Smooth muscle cell (in vitro differentiated cells): ENCODE results near the gene UNC119B. TPM values are rescaled to one million over a fixed set of nuclear protein-coding genes. Genes with fewer than 3 reads are reported as not detected.

ENCODE experiments used
- DNase-seq: peaks from one replicate; lab custom pipeline; 2025; ENCODE audit not compliant: unreplicated experiment; lab: John Stamatoyannopoulos, UW
- H2AFZ ChIP-seq: fragments of 200-600 bp; sonication (generic); 2 replicates; pipeline ENCODE4 v1.6.0; 2016; ENCODE audit warnings: antibody characterized with exemption, low read depth, mild to moderate bottlenecking
- H3F3A ChIP-seq: fragments of 200-600 bp; sonication (generic); 2 replicates; pipeline ENCODE4 v1.6.0; 2017; ENCODE audit warnings: antibody characterized with exemption, low read depth
- H3K27ac ChIP-seq: fragments of 200-600 bp; sonication (generic); 2 replicates; pipeline ENCODE4 v1.5.1; 2016; ENCODE audit warnings: low read depth, mild to moderate bottlenecking
- H3K27me3 ChIP-seq: fragments of 200-600 bp; sonication (generic); 2 replicates; pipeline ENCODE4 v1.6.1; 2016; ENCODE audit warnings: low read depth, mild to moderate bottlenecking
- H3K36me3 ChIP-seq: fragments of 200-600 bp; sonication (generic); 2 replicates; pipeline ENCODE4 v1.5.1; 2016; ENCODE audit warnings: low read depth
- H3K4me1 ChIP-seq: fragments of 200-600 bp; sonication (generic); 2 replicates; pipeline ENCODE4 v1.5.1; 2016; ENCODE audit warnings: low read depth
- H3K4me2 ChIP-seq: fragments of 200-600 bp; sonication (generic); 2 replicates; pipeline ENCODE4 v1.6.0; 2016; ENCODE audit warnings: mild to moderate bottlenecking
- H3K4me3 ChIP-seq: fragments of 200-600 bp; sonication (generic); 2 replicates; pipeline ENCODE4 v1.5.1; 2016; ENCODE audit warnings: mild to moderate bottlenecking
- H3K79me2 ChIP-seq: fragments of 200-600 bp; sonication (generic); 2 replicates; pipeline ENCODE4 v1.6.0; 2016; ENCODE audit warnings: low read depth, mild to moderate bottlenecking
- H3K9ac ChIP-seq: fragments of 200-600 bp; sonication (generic); 2 replicates; pipeline ENCODE4 v1.6.0; 2016; ENCODE audit warnings: low read depth
- H3K9me3 ChIP-seq: fragments of 200-600 bp; sonication (generic); replicated peaks from 2 replicates; pipeline ENCODE4 v1.5.1; 2016; ENCODE audit warnings: low read depth
- H4K20me1 ChIP-seq: fragments of 200-600 bp; sonication (generic); 2 replicates; pipeline ENCODE4 v1.6.0; 2016; ENCODE audit warnings: low read depth
- CTCF ChIP-seq: fragments of 200-600 bp; sonication (generic); IDR thresholded peaks from 2 replicates; pipeline ENCODE4 v1.5.1; 2017; ENCODE audit warnings: borderline replicate concordance, mild to moderate bottlenecking, antibody characterized with exemption; ENCODE audit not compliant: insufficient read depth, poor library complexity, severe bottlenecking
- WGBS: methylation state at CpG from one replicate; pipeline ENCODE4 v1.1.7; 2016; ENCODE audit warnings: low lambda C conversion rate; 5-methylcytosine and 5-hydroxymethylcytosine counted together
- polyA plus RNA-seq: library from polyadenylated mRNA; unstranded; fragments of >200 nt; fragmentation: Nextera tagmentation; extraction: Ambion mirVana; gene quantifications from 2 replicates; pipeline ENCODE4 v1.2.1, GENCODE V29; 2016
- total RNA-seq: library from RNA; depleted of rRNA; stranded (reverse); fragments of >200 nt; gene quantifications from 2 replicates; pipeline ENCODE4 v1.2.3, GENCODE V29; 2014

Gene UNC119B
- total RNA-seq, result 18.9 and 20.2 TPM in 2 replicates
- 9.8 and 13.1 TPM in 2 replicates for polyA plus RNA-seq

- WGBS, result 1% methylated on average over 48 of the region's 76 CpGs
- Histone ChIP-seq H2AFZ (peak within 1 kb of the TSS; percentile 89), H3K9me3 (no peaks in the 10 kb centered on the region), H4K20me1 (peaks cover 29% of the 10 kb centered on the region), H3F3A (peaks cover 14% of the 10 kb centered on the region), H3K4me1 (peaks cover 16% of the 10 kb centered on the region), H3K4me2 (peak within 1 kb of the TSS; percentile 100), H3K27me3 (no peaks in the 10 kb centered on the region), H3K79me2 (peaks cover 32% of the 10 kb centered on the region), H3K4me3 (peak within 1 kb of the TSS; percentile 92), H3K27ac (peak within 1 kb of the TSS; percentile 39), H3K36me3 (no peaks in the 10 kb centered on the region), H3K9ac (peak within 1 kb of the TSS; percentile 85)
- no peak for TF ChIP-seq CTCF
- DNase-seq, result peak; percentile 43
Measured at GRCh38 chr12:120710031-120710804, at the start of gene UNC119B. Gene UNC119B (plus strand): TSS chr12:120710458. CDS start chr12:120710475, 17 bp downstream.

- H3K27ac ChIP-seq, result no peak overlapping the region
- H3K4me3 ChIP-seq, result no peak overlapping the region
- TF ChIP-seq CTCF, result no peak
- H3K9me3 ChIP-seq, result no peaks in the 10 kb centered on the region
- no peak overlapping the region for H2AFZ ChIP-seq
- H4K20me1 ChIP-seq, result no peaks in the 10 kb centered on the region
- H3K79me2 ChIP-seq, result no peaks in the 10 kb centered on the region
- no peaks in the 10 kb centered on the region for H3K27me3 ChIP-seq
- no peak for DNase-seq
- no peak overlapping the region for H3K4me2 ChIP-seq
- 83% methylated on average over 2 of the region's 2 CpGs for WGBS
- H3K9ac ChIP-seq, result no peak overlapping the region
- no peaks in the 10 kb centered on the region for H3F3A ChIP-seq
- H3K4me1 ChIP-seq, result no peaks in the 10 kb centered on the region
- H3K36me3 ChIP-seq, result no peaks in the 10 kb centered on the region
Measured at GRCh38 chr12:120661432-120661831, 48.8 kb upstream of the UNC119B start.

GRCh38 chr12:120662879-120663278, 47.4 kb upstream of the UNC119B start:
- no peak overlapping the region for H3K27ac ChIP-seq
- H3K36me3 ChIP-seq, result no peaks in the 10 kb centered on the region
- no peaks in the 10 kb centered on the region for H3K79me2 ChIP-seq
- TF ChIP-seq CTCF, result no peak
- WGBS, result 87% methylated on average over 3 of the region's 3 CpGs
- no peaks in the 10 kb centered on the region for H3K9me3 ChIP-seq
- H3K4me3 ChIP-seq, result no peak overlapping the region
- DNase-seq, result no peak
- H3K27me3 ChIP-seq, result no peaks in the 10 kb centered on the region
- H3F3A ChIP-seq, result no peaks in the 10 kb centered on the region
- no peaks in the 10 kb centered on the region for H4K20me1 ChIP-seq
- no peak overlapping the region for H3K4me2 ChIP-seq
- no peaks in the 10 kb centered on the region for H3K4me1 ChIP-seq
- no peak overlapping the region for H2AFZ ChIP-seq
- H3K9ac ChIP-seq, result no peak overlapping the region

GRCh38 chr12:120663741-120664140, 46.5 kb upstream of the UNC119B start:
- peaks cover 1% of the 10 kb centered on the region for H3K4me1 ChIP-seq
- no peaks in the 10 kb centered on the region for H3K27me3 ChIP-seq
- H3K4me2 ChIP-seq, result no peak overlapping the region
- 80% methylated on average over 5 of the region's 5 CpGs for WGBS
- H3F3A ChIP-seq, result no peaks in the 10 kb centered on the region
- no peaks in the 10 kb centered on the region for H4K20me1 ChIP-seq
- H3K4me3 ChIP-seq, result no peak overlapping the region
- no peak overlapping the region for H3K9ac ChIP-seq
- no peaks in the 10 kb centered on the region for H3K79me2 ChIP-seq
- no peak overlapping the region for H3K27ac ChIP-seq
- H3K36me3 ChIP-seq, result no peaks in the 10 kb centered on the region
- no peak for TF ChIP-seq CTCF
- no peak overlapping the region for H2AFZ ChIP-seq
- H3K9me3 ChIP-seq, result no peaks in the 10 kb centered on the region
- no peak for DNase-seq
